ENCODE measurements around the gene NFKBIB. TPM values are rescaled to one million over a fixed set of nuclear protein-coding genes. Genes with fewer than 3 reads are reported as not detected.
"Not testable (repeated sequence)": the region's sequence is repeated elsewhere in the genome, so short reads cannot be mapped to it uniquely, and the experiment has no call there.

NFKBIB gene
- total and polyA plus RNA-seq, 8 donors, result 5.1 to 34.2 (median 7.0) TPM

- peak overlapping the region in 1 of 2 donors; percentile 85 for H3K27ac ChIP-seq
- peak overlapping the region; percentile 55 to 76 for H3K4me3 ChIP-seq
- peaks cover 0 to 5% of the 10 kb centered on the region in 2 donors for H3K9me3 ChIP-seq
- H3K4me1 ChIP-seq, result peaks cover 11 to 46% of the 10 kb centered on the region in 2 donors
- H3K27me3 ChIP-seq, result no peaks in the 10 kb centered on the region
- TF ChIP-seq, protein P1, sequence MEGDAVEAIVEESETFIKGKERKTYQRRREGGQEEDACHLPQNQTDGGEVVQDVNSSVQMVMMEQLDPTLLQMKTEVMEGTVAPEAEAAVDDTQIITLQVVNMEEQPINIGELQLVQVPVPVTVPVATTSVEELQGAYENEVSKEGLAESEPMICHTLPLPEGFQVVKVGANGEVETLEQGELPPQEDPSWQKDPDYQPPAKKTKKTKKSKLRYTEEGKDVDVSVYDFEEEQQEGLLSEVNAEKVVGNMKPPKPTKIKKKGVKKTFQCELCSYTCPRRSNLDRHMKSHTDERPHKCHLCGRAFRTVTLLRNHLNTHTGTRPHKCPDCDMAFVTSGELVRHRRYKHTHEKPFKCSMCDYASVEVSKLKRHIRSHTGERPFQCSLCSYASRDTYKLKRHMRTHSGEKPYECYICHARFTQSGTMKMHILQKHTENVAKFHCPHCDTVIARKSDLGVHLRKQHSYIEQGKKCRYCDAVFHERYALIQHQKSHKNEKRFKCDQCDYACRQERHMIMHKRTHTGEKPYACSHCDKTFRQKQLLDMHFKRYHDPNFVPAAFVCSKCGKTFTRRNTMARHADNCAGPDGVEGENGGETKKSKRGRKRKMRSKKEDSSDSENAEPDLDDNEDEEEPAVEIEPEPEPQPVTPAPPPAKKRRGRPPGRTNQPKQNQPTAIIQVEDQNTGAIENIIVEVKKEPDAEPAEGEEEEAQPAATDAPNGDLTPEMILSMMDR (IDR thresholded peaks at IDR 0.05), result no peak
- intact Hi-C loops (cut with DNase I), result no loop called here
- H3K36me3 ChIP-seq, result peaks cover 0 to 13% of the 10 kb centered on the region in 2 donors
- ATAC-seq (no peak), DNase-seq (peak in 1 of 4 donors; percentile 43)
Measured at GRCh38 chr19:38931521-38931793, 31.7 kb downstream of the NFKBIB start.

DNA sequence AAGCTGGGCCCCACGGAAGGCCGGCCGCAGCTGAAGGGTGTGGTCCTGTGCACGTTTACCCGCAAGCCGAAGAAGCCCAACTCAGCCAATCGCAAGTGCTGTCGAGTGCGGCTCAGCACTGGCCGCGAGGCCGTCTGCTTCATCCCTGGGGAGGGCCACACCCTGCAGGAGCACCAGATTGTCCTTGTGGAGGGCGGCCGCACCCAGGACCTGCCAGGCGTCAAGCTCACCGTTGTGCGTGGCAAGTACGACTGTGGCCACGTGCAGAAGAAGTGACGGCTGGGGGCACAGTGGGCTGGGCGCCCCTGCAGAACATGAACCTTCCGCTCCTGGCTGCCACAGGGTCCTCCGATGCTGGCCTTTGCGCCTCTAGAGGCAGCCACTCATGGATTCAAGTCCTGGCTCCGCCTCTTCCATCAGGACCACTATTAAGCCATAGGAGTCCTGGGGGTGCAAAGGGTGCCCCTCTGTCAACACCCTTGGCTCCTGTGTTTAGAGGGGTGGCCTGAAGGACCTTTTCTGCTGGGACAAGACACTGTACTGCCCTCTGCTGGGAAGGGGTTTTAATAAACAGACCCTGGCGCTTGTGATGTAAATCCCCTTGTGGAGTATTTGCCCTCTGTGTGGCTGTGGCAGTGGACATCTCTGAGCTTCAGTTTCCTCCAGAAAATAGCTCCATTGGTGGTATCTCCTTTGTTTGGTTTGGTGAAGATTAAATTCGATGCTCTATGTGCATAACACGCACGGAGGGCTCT, 32.8 kb downstream of the NFKBIB start:
- no peak for ATAC-seq
- H3K36me3 ChIP-seq, result peaks cover 0 to 13% of the 10 kb centered on the region in 2 donors
- TF ChIP-seq, protein P1 (IDR thresholded peaks at IDR 0.05), result no peak
- H3K27ac ChIP-seq, result no peak overlapping the region
- peak in 2 of 4 donors; percentile 23 to 74 for DNase-seq
- peaks cover 11 to 46% of the 10 kb centered on the region in 2 donors for H3K4me1 ChIP-seq
- peaks cover 0 to 5% of the 10 kb centered on the region in 2 donors for H3K9me3 ChIP-seq
- H3K27me3 ChIP-seq, result no peaks in the 10 kb centered on the region
- H3K4me3 ChIP-seq, result peak overlapping the region in 1 of 2 donors; percentile 76
- intact Hi-C loops (cut with DNase I), result no loop called here

- intact Hi-C loops (cut with DNase I), result no loop called here
Measured at GRCh38 chr19:38933544-38933943, 33.8 kb downstream of the NFKBIB start.

DNA sequence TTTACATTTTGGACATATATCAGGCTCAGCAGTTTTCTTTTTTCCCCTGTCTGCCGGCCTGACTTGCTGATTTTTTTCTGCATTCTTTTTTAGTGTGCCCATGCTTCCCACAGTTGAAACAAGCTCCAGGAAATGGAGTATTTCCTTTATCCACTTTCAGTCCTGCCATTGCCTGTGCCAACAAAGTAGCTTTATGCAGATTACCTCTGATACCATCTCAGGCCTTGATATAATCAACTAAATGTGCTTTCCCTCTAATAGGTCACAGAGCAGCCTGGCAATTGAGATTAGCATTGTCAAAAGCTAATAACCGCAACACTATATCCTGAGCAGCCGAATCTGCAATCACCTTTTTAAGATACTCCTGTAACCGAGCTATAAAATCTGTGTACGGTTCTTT, 40.2 kb downstream of the NFKBIB start:
- Histone ChIP-seq H3K27ac (no peak overlapping the region), H3K4me1 (no peaks in the 10 kb centered on the region), H3K36me3 (no peaks in the 10 kb centered on the region), H3K9me3 (peaks cover 0 to 4% of the 10 kb centered on the region in 2 donors), H3K4me3 (no peak overlapping the region), H3K27me3 (no peaks in the 10 kb centered on the region)
- DNase-seq (no peak), ATAC-seq (no peak)
- TF ChIP-seq, protein P1 (IDR thresholded peaks at IDR 0.05), result no peak
- intact Hi-C loops (cut with DNase I), result no loop called here

More at GRCh38 chr19:38933544-38933943, 33.8 kb downstream of the NFKBIB start:
- DNase-seq, result no peak
- TF ChIP-seq, protein P1 (IDR thresholded peaks at IDR 0.05), result no peak
- Histone ChIP-seq H3K27me3 (no peaks in the 10 kb centered on the region), H3K9me3 (peaks cover 0 to 5% of the 10 kb centered on the region in 2 donors), H3K4me3 (no peak overlapping the region), H3K36me3 (peaks cover 0 to 13% of the 10 kb centered on the region in 2 donors), H3K4me1 (peaks cover 11 to 40% of the 10 kb centered on the region in 2 donors), H3K27ac (no peak overlapping the region)
- no peak for ATAC-seq

DNA sequence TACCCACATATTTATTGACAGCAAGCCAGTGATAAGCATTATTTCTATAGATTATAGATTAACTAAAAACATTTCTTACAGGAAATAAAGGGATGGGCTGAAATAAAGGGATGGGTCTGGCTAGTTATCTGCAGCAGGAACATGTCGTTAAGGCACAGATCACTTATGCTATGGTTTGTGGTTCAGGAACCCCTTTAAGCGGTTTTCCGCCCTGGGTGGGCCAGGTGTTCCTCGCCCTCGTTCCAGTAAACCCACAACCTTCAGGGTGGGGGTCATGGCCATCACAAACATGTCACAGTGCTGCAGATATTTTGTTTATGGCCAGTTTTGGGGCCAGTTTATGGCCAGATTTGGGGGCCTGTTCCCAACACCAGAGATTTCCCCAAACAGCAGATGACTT, 41.7 kb downstream of the NFKBIB start:
- H3K4me1 ChIP-seq; H3K36me3 ChIP-seq; H3K27me3 ChIP-seq; DNase-seq; intact Hi-C loops (cut with DNase I); H3K9me3 ChIP-seq; ATAC-seq; H3K27ac ChIP-seq; H3K4me3 ChIP-seq: not testable (repeated sequence)

- H3K36me3 ChIP-seq, result no peaks in the 10 kb centered on the region
- no peaks in the 10 kb centered on the region for H3K4me1 ChIP-seq
- no peak overlapping the region for H3K4me3 ChIP-seq
- no peaks in the 10 kb centered on the region for H3K9me3 ChIP-seq
- no peak for DNase-seq
- ATAC-seq, result no peak
- intact Hi-C loops (cut with DNase I), result no loop called here
- H3K27ac ChIP-seq, result no peak overlapping the region
- TF ChIP-seq, protein P1 (IDR thresholded peaks at IDR 0.05), result no peak
- no peaks in the 10 kb centered on the region for H3K27me3 ChIP-seq
Measured at GRCh38 chr19:38941979-38942378, 42.2 kb downstream of the NFKBIB start.

Data from left lung (tissue), 10 donors.